Vagina (tissue), 2 donors: Measurements from ENCODE around the gene AAMDC.
"Not testable (repeated sequence)": the region's sequence is repeated elsewhere in the genome, so short reads cannot be mapped to it uniquely, and the experiment has no call there.

Experiments used
- POLR2A ChIP-seq, 2 donors: fragments of 450-650 bp; IDR thresholded peaks; one replicate each; pipeline ENCODE4 v1.6.1; 2017; ENCODE audit warnings: antibody characterized with exemption in 2 of 2, mild to moderate bottlenecking in 2 of 2, moderate library complexity in 2 of 2
- TF ChIP-seq, protein P1 (sequence below), 3 experiments: fragments of 450-650 bp in 2 of 3; fragments of 200-600 bp in 1 of 3; sonication (generic) in 1 of 3; IDR thresholded peaks; one replicate each; pipeline ENCODE4 v1.5.1; 2017 to 2019; ENCODE audit warnings: antibody characterized with exemption in 3 of 3, mild to moderate bottlenecking in 2 of 3, moderate library complexity in 2 of 3

DNA sequence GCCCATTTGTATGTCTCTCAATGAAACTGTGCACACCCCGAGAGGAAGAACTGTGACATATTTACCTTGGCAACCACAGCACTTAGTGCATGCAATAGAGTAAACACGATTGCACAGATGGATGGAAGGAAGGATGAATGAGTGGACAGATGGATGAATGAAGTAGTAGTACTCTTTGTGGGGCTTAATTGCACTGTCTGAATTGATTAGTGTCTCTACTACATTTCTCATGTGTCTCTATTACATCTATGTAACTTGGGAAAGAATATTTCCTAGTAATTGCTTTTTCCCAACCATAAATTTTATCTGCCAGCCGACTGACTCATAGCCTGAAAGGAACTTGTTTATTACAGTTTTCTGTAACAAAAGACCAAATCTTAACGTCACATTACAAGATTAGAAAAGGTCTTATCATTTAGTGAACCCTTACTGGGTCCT, 69.7 kb downstream of the AAMDC start:
- TF ChIP-seq, protein P1, sequence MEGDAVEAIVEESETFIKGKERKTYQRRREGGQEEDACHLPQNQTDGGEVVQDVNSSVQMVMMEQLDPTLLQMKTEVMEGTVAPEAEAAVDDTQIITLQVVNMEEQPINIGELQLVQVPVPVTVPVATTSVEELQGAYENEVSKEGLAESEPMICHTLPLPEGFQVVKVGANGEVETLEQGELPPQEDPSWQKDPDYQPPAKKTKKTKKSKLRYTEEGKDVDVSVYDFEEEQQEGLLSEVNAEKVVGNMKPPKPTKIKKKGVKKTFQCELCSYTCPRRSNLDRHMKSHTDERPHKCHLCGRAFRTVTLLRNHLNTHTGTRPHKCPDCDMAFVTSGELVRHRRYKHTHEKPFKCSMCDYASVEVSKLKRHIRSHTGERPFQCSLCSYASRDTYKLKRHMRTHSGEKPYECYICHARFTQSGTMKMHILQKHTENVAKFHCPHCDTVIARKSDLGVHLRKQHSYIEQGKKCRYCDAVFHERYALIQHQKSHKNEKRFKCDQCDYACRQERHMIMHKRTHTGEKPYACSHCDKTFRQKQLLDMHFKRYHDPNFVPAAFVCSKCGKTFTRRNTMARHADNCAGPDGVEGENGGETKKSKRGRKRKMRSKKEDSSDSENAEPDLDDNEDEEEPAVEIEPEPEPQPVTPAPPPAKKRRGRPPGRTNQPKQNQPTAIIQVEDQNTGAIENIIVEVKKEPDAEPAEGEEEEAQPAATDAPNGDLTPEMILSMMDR (IDR thresholded peaks at IDR 0.05): not testable (repeated sequence)
- not testable (repeated sequence) for TF ChIP-seq POLR2A (IDR thresholded peaks at IDR 0.05)
